ENCODE data around the gene SCPEP1. TPM values are rescaled to one million over a fixed set of nuclear protein-coding genes. Genes with fewer than 3 reads are reported as not detected.

The SCPEP1 gene
- total RNA-seq, 4 donors from 2014 or later, result 48.7 to 150 (median 64.7) TPM

GRCh38 chr17:57051886-57052361 is 74.0 kb downstream of the SCPEP1 start:
- H3K4me3 ChIP-seq, result no peak overlapping the region
- peaks cover 0 to 9% (median 0%) of the 10 kb centered on the region in 4 donors for H3K4me1 ChIP-seq
- TF ChIP-seq POLR2A (IDR thresholded peaks at IDR 0.05), result no peak
- TF ChIP-seq CTCF (IDR thresholded peaks at IDR 0.05), result no peak
- H3K27ac ChIP-seq, result no peak overlapping the region
- no peaks in the 10 kb centered on the region for H3K9me3 ChIP-seq
- H3K27me3 ChIP-seq, result no peaks in the 10 kb centered on the region
- no peaks in the 10 kb centered on the region for H3K36me3 ChIP-seq
- no peak for DNase-seq

Other genes with a start within 250 kb of the SCPEP1 start
- gene C17orf67, start 144.2 kb upstream of the SCPEP1 start, total RNA-seq, result 10 to 100 TPM in 1 of 4 donors, 1 to 10 TPM in 1, not detected in 2; 1.7 to 10.7 TPM
- 10 to 100 TPM in 1 of 4 donors, 1 to 10 TPM in 3; 4.2 to 12.4 (median 9.0) TPM for gene DGKE, start 144.0 kb upstream of the SCPEP1 start, total RNA-seq
- gene TRIM25, start 64.1 kb upstream of the SCPEP1 start, total RNA-seq, result 100 to 1,000 TPM in 3 of 4 donors, 10 to 100 TPM in 1; 87.0 to 344 (median 119) TPM
- 10 to 100 TPM in 3 of 4 donors, 1 to 10 TPM in 1; 8.6 to 20.6 (median 12.5) TPM for gene COIL, start 17.1 kb upstream of the SCPEP1 start, total RNA-seq
- 100 to 1,000 TPM; 123 to 203 (median 166) TPM for gene AKAP1, start 107.1 kb downstream of the SCPEP1 start, total RNA-seq